ENCODE measurements around the gene GLIS1.

GRCh38 chr1:53499257-53500203 is 239.4 kb downstream of the GLIS1 start:
- TF ChIP-seq GATA2 (IDR thresholded peaks at IDR 0.05; ENCODE audit: low read depth, low read length) (no peak), GATA3 (IDR thresholded peaks at IDR 0.05; ENCODE audit: low read depth, low read length) (no peak)

Data from SH-SY5Y (cell line).